Middle frontal gyrus (tissue), 1 donor: ENCODE results near the gene HMCN2.
A peak's percentile ranks its signal among the peaks of the same experiment; 100 is the strongest.
"Not testable (repeated sequence)": the region's sequence is repeated elsewhere in the genome, so short reads cannot be mapped to it uniquely, and the experiment has no call there.

Experiments used
- DNase-seq: peaks from one replicate; pipeline ENCODE4 v3.0.0-alpha.2; 2015; ENCODE audit warnings: low spot score; ENCODE audit errors: extremely low spot score

HMCN2 gene

DNA sequence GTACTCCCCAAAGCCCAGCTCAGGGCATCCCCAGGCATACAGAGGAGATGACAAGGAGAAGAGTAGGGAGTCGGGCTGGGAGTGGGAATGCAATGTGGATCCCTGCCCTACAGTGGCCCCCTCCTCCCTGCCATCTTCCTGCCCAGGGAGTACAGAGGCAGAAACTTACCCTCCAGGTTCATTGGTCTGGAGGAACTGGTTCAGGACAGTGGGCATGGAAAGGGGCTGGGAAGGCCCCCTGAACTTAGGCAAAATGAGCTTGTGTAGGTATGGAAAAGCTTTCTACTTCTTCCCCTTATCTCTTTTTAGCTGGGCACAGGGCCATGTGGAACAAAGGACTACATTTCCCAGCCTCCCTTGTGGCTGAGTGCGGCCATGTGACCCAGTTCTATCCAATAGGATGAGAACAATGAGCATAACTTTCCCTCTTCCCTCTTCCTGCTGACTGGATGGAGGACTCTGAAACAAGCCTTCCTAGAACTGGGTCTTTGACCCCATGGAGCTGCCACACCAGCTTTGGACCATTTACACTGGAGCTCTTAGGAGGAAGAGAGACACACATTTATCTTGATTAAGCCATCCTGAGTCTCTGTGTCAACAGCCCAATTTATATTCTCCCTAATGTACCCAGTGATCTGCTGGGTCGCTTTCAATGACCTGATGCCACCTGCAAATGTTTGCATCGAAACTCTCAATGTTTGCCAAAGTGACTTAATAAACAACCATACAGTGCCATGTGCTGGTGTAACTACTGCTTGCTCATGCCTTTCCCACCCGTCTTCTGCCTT, 25.0 kb upstream of the HMCN2 start:
- DNase-seq, result peak; percentile 44

- DNase-seq, result no peak
These were observed 24.4 kb upstream of the HMCN2 start for GRCh38 chr9:130241198-130241535.

DNA sequence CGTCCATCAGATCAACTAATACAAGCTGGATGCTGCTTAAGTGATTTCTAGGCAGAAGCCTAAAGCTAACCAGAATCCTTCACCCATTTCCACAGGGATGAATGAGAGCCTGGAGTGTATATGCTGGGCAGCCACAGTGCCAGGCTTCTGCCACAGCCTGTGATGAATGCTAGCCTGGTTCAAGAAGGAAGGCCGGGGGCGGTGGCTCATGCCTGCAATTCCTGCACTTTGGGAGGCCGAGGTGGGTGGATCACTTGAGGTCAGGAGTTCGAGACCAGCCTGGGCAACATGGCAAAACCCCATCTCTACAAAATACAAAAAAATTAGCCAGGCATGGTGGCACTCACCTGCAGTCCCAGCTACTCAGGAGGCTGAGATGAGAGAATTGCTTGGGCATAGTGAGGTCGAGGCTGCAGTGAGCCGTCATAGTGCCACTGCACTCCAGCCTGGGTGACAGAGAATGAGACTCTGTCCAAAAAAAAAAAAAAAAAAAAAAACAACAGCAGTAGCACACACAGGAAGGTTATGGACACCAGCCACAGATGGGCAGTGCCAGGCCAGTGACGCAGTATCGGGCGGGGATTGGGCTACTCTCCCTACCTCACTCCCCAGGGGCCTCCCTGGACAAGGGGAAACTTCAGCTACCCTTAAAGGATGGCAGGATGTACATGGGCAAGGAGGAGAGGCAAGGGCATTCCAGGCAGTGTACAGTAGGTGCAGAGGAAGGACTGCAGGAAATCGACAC, 23.1 kb upstream of the HMCN2 start:
- no peak for DNase-seq

DNA sequence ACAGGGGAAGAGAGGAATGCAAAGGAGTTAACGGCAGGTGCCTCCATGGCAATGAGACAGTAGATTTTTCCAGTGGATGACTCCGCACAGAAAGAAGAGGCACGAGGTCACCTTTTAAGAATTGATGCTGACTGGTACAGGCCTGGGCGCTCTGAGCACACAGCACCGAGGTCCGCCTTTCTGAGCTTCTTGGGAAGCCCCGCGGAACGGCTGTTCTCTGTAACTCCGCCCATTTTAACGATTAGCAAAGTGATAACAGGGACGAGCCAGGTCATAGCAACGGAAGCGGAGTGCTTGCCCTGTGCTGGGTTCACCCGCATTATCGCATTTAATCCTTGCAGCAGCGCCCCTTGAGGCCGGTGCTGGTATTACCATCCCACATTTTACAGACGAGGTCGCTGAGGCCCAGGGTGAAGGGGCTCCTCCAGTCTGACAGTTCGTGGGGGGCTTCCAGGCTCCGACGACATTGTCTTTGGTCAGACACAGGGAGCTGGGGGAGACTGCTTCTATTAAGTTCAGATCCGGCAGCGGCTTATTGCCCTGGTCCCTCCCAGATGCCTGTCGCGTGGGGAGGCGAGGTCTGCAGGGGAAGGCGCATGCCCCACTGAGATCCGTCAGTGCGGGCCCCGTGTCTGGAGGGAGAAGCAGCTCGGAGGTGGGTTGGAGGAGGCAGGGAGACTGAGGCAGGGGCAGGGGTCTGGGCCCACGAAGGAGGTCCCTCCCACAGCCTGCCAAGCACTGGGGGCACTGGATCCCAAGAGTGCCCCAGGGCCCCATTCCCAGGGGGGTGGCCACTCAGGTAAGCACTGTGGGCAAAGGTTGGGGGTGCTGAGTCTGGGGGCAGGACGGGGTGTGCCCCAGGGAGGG, 22.3 kb upstream of the HMCN2 start:
- peak; percentile 23 for DNase-seq

GRCh38 chr9:130243882-130244170, 21.7 kb upstream of the HMCN2 start:
- no peak for DNase-seq

- no peak for DNase-seq
These were observed 20.9 kb upstream of the HMCN2 start for GRCh38 chr9:130244548-130245165.

GRCh38 chr9:130245474-130245873, 20.1 kb upstream of the HMCN2 start:
- no peak for DNase-seq

GRCh38 chr9:130246126-130246525, 19.4 kb upstream of the HMCN2 start:
- DNase-seq, result no peak

DNA sequence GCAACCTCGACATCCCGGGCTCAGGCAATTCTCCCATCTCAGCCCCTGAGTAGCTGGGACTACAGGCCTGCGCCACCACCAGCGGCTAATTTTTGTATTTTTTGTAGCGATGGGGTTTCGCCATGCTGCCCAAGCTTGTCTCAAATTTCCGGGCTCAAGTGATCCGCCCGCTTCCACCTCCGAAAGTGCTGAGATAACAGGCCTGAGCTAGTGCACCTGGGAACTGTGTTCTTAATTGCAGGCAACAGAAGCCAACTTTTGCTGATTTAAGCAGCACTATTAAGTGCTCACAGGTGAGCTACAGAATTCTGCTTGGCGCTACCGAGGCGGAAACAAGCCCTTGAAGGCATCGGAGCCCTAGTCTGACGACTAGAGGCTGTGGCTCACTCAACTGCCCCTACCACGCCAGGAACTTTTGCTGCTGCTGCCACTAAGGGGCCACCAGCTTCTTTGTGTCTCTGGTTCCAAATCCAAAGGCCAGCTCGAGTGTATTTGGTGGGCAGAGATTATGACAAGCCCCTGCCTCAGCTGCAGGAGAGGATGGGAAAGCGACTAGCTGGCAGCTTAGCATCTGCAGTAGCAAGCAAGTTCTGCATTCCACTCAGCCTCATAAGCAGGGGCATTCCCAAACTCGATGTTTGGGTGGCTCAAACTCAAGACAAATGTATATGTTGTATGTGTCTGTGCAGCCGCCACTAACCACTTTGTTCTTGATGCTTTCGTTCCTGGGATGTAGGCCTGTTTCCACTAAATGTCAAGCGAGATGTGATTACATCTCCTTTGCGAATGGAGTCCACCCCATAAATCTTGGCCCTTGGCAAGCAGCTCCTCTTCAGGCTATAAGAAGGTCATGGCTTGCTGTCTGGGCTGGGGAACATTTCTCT, 10.6 kb upstream of the HMCN2 start:
- no peak for DNase-seq

- DNase-seq, result no peak
These were observed 9.9 kb upstream of the HMCN2 start for GRCh38 chr9:130255631-130256134.

- DNase-seq, result no peak
These were observed 8.9 kb upstream of the HMCN2 start for GRCh38 chr9:130256644-130257043.

GRCh38 chr9:130258137-130258536, 7.4 kb upstream of the HMCN2 start:
- DNase-seq, result not testable (repeated sequence)

DNA sequence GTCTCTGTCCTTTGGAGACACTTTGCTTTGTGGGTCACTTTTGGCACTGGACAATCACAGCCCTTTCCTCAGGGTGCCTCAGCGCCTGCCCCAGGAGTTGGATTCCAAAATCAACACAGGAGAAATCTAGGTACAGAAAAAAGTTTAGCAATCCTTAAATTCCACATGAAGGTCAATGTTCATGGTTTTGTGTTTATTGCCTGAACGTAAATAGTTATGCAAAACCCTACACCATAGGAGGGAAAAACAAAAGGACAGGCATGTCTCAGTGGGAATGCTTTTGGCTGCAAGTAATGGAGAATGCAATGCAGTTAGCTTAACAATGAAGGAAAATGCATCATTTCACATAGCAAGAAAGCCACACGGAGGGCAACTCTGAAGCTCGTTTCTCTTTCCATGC, 6.5 kb upstream of the HMCN2 start:
- DNase-seq, result no peak

- DNase-seq, result no peak
These were observed 4.5 kb upstream of the HMCN2 start for GRCh38 chr9:130260816-130261765.

GRCh38 chr9:130262061-130262745, 3.4 kb upstream of the HMCN2 start:
- no peak for DNase-seq

GRCh38 chr9:130262771-130263170, 2.8 kb upstream of the HMCN2 start:
- DNase-seq, result no peak

- DNase-seq, result no peak
These were observed 1.8 kb upstream of the HMCN2 start for GRCh38 chr9:130263601-130264413.
